Mesendoderm (in vitro differentiated cells): ENCODE results near the gene ADGRD1.
"Not testable (repeated sequence)": the region's sequence is repeated elsewhere in the genome, so short reads cannot be mapped to it uniquely, and the experiment has no call there.

Source experiments
- DNase-seq: peaks from one replicate; pipeline ENCODE4 v3.0.0; 2013
- H2AK5ac ChIP-seq: 2 replicates; pipeline ENCODE4 v1.6.1; 2013; ENCODE audit warnings: low read length, inconsistent platforms
- H2BK120ac ChIP-seq: 2 replicates; pipeline ENCODE4 v1.6.1; 2013; ENCODE audit warnings: low read depth, mild to moderate bottlenecking, low read length, moderate library complexity, mixed read lengths
- H2BK15ac ChIP-seq: replicated peaks from 2 replicates; pipeline ENCODE4 v1.6.1; 2013; ENCODE audit warnings: low read depth, mild to moderate bottlenecking, moderate library complexity
- H2BK5ac ChIP-seq: 2 replicates; pipeline ENCODE4 v1.6.1; 2013; ENCODE audit warnings: low read length, inconsistent platforms
- H3K18ac ChIP-seq: 2 replicates; pipeline ENCODE4 v1.6.1; 2013; ENCODE audit warnings: mild to moderate bottlenecking, low read length, mixed read lengths
- H3K23ac ChIP-seq: one replicate; pipeline ENCODE4 v1.6.1; 2013; ENCODE audit warnings: low read length
- H3K27ac ChIP-seq: 2 replicates; pipeline ENCODE4 v1.5.1; 2013; ENCODE audit warnings: low read depth, mild to moderate bottlenecking, inconsistent platforms, low read length, moderate library complexity
- H3K27me3 ChIP-seq: 2 replicates; pipeline ENCODE4 v1.6.1; 2013; ENCODE audit warnings: low read length, control low read depth, mild to moderate bottlenecking, inconsistent platforms; ENCODE audit not compliant: insufficient read depth, poor library complexity
- H3K36me3 ChIP-seq: 2 replicates; pipeline ENCODE4 v1.6.1; 2013; ENCODE audit warnings: low read length, inconsistent platforms; ENCODE audit not compliant: control insufficient read depth, insufficient read depth
- H3K4ac ChIP-seq: one replicate; pipeline ENCODE4 v1.6.1; 2013; ENCODE audit warnings: low read depth, mild to moderate bottlenecking, low read length, moderate library complexity
- H3K4me1 ChIP-seq: 2 replicates; pipeline ENCODE4 v1.6.1; 2013; ENCODE audit warnings: low read depth, low read length, inconsistent platforms; ENCODE audit not compliant: control insufficient read depth
- H3K4me2 ChIP-seq: 2 replicates; pipeline ENCODE4 v1.6.1; 2013; ENCODE audit warnings: low read length
- H3K4me3 ChIP-seq: 2 replicates; pipeline ENCODE4 v1.5.1; 2013; ENCODE audit warnings: mild to moderate bottlenecking, low read length
- H3K56ac ChIP-seq: one replicate; pipeline ENCODE4 v1.6.1; 2013; ENCODE audit warnings: low read length
- H3K79me1 ChIP-seq: 2 replicates; pipeline ENCODE4 v1.6.1; 2013; ENCODE audit warnings: low read length, inconsistent platforms
- H3K79me2 ChIP-seq: 2 replicates; pipeline ENCODE4 v1.6.1; 2013; ENCODE audit warnings: mild to moderate bottlenecking, low read length; ENCODE audit not compliant: control insufficient read depth, insufficient read depth
- H3K9ac ChIP-seq: 2 replicates; pipeline ENCODE4 v1.6.1; 2013; ENCODE audit warnings: low read length, inconsistent platforms
- H4K5ac ChIP-seq: one replicate; pipeline ENCODE4 v1.6.1; 2013; ENCODE audit warnings: low read length
- H4K8ac ChIP-seq: one replicate; pipeline ENCODE4 v1.6.1; 2013; ENCODE audit warnings: low read depth, mild to moderate bottlenecking, control low read depth, low read length, moderate library complexity
- WGBS: extraction: QIAGEN DNeasy Blood & Tissue Kit; methylation state at CpG from one replicate; pipeline ENCODE4 v1.1.7; 2013; ENCODE audit warnings: low lambda C conversion rate, missing lambda C conversion rate; ENCODE audit not compliant: insufficient coverage; ENCODE audit errors: extremely low coverage; 5-methylcytosine and 5-hydroxymethylcytosine counted together

ADGRD1 gene

DNA sequence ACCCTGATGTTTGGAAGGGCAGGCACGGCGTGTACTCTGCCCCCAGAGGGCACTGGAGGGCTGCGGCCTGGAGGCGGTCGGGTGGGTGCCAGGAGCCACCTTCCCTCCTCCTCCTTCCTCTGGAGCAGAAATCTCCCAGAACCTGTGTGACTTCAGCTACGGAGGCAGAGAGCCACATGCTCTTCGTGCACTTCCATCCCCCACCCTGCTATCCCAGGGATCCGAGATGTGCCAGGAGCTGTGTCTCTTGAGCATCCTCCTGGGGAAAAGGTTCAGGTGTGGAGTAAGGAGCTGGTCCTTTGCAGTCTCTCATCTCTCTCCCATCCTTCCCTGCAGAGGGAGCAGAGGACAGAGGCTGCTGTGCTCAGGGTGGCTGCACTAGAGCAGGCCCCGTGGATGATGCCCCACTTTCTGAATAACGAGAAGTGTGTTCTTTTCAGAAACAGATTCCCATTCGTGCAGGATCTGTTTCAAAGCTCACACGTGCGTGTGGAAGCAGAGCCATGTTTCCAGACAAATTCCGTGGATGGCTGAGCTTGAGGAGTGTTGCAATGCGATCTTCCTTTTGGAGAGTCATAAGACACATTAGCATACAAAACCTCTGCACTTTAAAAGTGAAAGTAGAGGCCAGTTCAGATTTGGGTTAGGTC is 162.9 kb downstream of the ADGRD1 start:
- Histone ChIP-seq H3K27ac (no peak overlapping the region), H3K9ac (no peak overlapping the region), H3K27me3 (no peaks in the 10 kb centered on the region), H2AK5ac (no peak overlapping the region), H3K79me2 (no peaks in the 10 kb centered on the region), H3K79me1 (no peaks in the 10 kb centered on the region), H4K8ac (no peak overlapping the region), H3K4ac (no peak overlapping the region), H3K23ac (no peak overlapping the region), H3K4me1 (no peaks in the 10 kb centered on the region), H3K56ac (no peak overlapping the region), H4K5ac (no peak overlapping the region), H3K4me2 (no peak overlapping the region), H2BK5ac (no peak overlapping the region), H2BK15ac (no peak overlapping the region), H3K18ac (no peak overlapping the region), H3K36me3 (no peaks in the 10 kb centered on the region), H3K4me3 (no peak overlapping the region), H2BK120ac (no peak overlapping the region)
- DNase-seq = peak; percentile 59
- no CpG with 5 or more reads among the region's 15 CpGs for WGBS

DNA sequence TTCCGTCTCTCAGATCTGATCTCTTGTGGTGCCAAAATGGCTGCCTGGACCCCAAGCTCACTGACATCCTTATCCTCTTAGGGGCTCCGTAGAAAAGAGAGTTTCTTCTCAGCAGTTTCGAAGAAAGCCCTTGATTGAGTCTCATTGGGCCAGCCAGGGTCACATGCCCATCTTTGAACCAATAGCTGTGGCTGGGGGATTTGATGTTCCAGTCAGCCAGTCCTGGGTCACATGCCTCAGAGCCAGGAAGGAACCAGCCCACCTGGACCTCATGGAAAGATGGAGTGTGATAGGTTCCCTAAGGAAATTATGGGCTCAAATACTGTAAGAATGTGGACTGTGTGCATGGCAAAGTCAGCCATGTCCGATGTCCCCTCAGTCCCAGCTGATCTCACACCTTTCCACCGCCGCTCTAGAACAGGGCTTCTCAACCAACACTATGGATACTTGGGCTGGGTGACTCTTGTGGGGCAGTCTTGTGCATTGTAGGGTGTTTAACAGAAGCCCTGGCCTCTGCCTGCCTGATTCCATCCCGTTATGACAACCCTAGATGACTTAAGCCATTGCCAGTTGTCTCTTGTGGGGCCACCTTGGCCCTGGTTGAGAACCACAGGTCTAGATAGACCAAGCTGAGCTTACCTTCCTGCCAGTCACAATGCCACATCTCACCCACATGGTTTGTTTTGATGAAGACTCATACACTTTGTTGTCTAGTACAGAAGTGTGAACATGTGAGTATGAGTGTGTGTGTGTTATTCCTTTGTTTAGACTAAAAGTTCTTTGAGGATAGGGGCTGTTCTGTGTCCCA is 163.9 kb downstream of the ADGRD1 start:
- Histone ChIP-seq H3K18ac (no peak overlapping the region), H2BK15ac (no peak overlapping the region), H3K56ac (no peak overlapping the region), H3K4me3 (no peak overlapping the region), H3K79me1 (no peaks in the 10 kb centered on the region), H2BK5ac (no peak overlapping the region), H3K4ac (no peak overlapping the region), H2BK120ac (no peak overlapping the region), H3K23ac (no peak overlapping the region), H3K27me3 (no peaks in the 10 kb centered on the region), H3K4me2 (no peak overlapping the region), H3K9ac (no peak overlapping the region), H2AK5ac (no peak overlapping the region), H3K27ac (no peak overlapping the region), H3K79me2 (no peaks in the 10 kb centered on the region), H3K4me1 (no peaks in the 10 kb centered on the region), H4K5ac (no peak overlapping the region), H4K8ac (no peak overlapping the region), H3K36me3 (no peaks in the 10 kb centered on the region)
- no peak for DNase-seq
- WGBS = no CpG with 5 or more reads among the region's 7 CpGs

DNA sequence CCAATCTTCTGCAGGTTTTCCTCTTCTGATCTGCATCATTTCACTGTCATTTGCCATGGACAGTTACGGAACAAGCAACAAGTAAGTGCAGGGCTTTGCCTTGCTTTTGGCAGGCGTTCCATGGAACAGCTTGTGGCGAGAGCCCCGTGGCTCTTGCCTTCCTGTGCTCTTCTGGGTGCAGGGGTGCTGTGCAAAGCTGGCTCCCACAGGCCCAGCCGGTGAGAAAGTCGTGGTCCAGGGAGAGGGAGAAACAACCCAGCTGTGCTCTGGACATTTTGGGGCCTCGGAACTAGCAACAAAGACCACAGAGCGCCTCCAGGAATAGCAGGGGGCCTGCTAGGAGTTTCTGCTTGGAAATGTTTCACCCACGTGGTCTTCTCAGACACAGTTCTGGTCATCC is 164.7 kb downstream of the ADGRD1 start:
- DNase-seq = no peak
- H3K79me2 ChIP-seq = no peaks in the 10 kb centered on the region
- H3K23ac ChIP-seq = no peak overlapping the region
- H2BK15ac ChIP-seq = no peak overlapping the region
- H3K27ac ChIP-seq = no peak overlapping the region
- no peak overlapping the region for H3K4me3 ChIP-seq
- H2AK5ac ChIP-seq = no peak overlapping the region
- H3K56ac ChIP-seq = no peak overlapping the region
- H3K36me3 ChIP-seq = no peaks in the 10 kb centered on the region
- no peak overlapping the region for H3K18ac ChIP-seq
- no peaks in the 10 kb centered on the region for H3K4me1 ChIP-seq
- no peak overlapping the region for H2BK120ac ChIP-seq
- H3K9ac ChIP-seq = no peak overlapping the region
- no peaks in the 10 kb centered on the region for H3K79me1 ChIP-seq
- no CpG with 5 or more reads among the region's 9 CpGs for WGBS
- H4K5ac ChIP-seq = no peak overlapping the region
- H3K4ac ChIP-seq = no peak overlapping the region
- no peaks in the 10 kb centered on the region for H3K27me3 ChIP-seq
- H3K4me2 ChIP-seq = no peak overlapping the region
- no peak overlapping the region for H2BK5ac ChIP-seq
- no peak overlapping the region for H4K8ac ChIP-seq

DNA sequence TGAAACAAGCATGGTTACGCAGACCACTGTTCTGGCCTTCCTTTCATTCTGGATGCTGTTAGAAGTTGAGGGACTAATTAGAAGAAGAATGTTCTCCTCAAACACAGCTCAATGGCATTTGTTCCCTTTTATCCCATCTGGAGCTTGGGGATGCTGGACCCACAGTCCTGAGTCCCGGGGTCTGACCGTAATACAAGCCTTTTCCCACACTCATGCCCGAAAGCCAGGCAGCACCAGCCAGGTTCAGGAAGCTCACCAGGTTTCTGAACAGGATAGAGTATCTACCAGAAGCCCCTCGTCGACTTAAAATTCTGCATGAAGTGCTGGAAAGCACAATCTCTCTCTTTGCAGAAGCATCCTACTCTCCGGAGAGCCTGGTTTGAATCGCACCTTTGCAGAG is 165.6 kb downstream of the ADGRD1 start:
- not testable (repeated sequence) for H4K5ac ChIP-seq, H4K8ac ChIP-seq, H3K4me2 ChIP-seq, H3K9ac ChIP-seq, H3K79me1 ChIP-seq, DNase-seq, H3K56ac ChIP-seq, H3K79me2 ChIP-seq, H3K23ac ChIP-seq, H3K18ac ChIP-seq, H3K36me3 ChIP-seq, H3K27ac ChIP-seq, H2BK120ac ChIP-seq, H2AK5ac ChIP-seq, H3K4ac ChIP-seq, H3K4me1 ChIP-seq, H2BK5ac ChIP-seq, H3K27me3 ChIP-seq, H2BK15ac ChIP-seq, H3K4me3 ChIP-seq
- WGBS = no CpG with 5 or more reads among the region's 8 CpGs

DNA sequence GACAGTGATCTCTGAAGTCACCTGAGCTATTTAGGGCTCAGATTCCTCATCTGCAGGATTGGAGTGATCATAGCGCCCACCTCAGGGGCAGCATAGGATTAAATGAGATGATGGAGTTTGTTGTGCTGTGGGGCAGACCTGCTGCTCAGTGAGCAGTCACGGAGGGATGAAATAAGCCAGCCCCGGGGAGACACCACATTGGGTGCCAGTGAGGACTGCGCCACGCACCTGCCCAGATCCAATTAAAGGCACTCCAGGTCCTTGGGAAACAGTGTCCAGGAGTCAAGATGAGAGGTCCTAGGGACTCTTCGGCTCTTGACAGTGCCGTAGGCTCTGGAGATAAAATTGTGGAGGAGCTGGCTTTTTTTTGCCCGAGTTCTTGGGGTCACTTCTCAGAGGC is 166.2 kb downstream of the ADGRD1 start:
- H3K4me3 ChIP-seq = no peak overlapping the region
- no peak overlapping the region for H2BK5ac ChIP-seq
- no peak overlapping the region for H3K4me2 ChIP-seq
- H3K18ac ChIP-seq = no peak overlapping the region
- H2AK5ac ChIP-seq = no peak overlapping the region
- no peak overlapping the region for H3K9ac ChIP-seq
- no peaks in the 10 kb centered on the region for H3K36me3 ChIP-seq
- no peaks in the 10 kb centered on the region for H3K27me3 ChIP-seq
- no peaks in the 10 kb centered on the region for H3K79me1 ChIP-seq
- H3K23ac ChIP-seq = no peak overlapping the region
- H3K79me2 ChIP-seq = no peaks in the 10 kb centered on the region
- DNase-seq = no peak
- H3K4me1 ChIP-seq = no peaks in the 10 kb centered on the region
- no peak overlapping the region for H2BK120ac ChIP-seq
- H2BK15ac ChIP-seq = no peak overlapping the region
- H3K56ac ChIP-seq = no peak overlapping the region
- no peak overlapping the region for H4K5ac ChIP-seq
- no peak overlapping the region for H3K27ac ChIP-seq
- WGBS = no CpG with 5 or more reads among the region's 8 CpGs
- H4K8ac ChIP-seq = no peak overlapping the region
- no peak overlapping the region for H3K4ac ChIP-seq
